Body of pancreas (tissue), 4 donors: Measurements from ENCODE around the gene APC2. TPM values are rescaled to one million over a fixed set of nuclear protein-coding genes. Genes with fewer than 3 reads are reported as not detected.
A peak's percentile ranks its signal among the peaks of the same experiment; 100 is the strongest.

Experiments used
- ATAC-seq: fragments of 150-250 bp; one replicate; pipeline ENCODE4 v1.9.1; 2016
- DNase-seq, 4 donors: peaks; one replicate each; pipeline ENCODE4 v3.0.0-alpha.2; 2019
- H3K27ac ChIP-seq, 4 donors: fragments of 200-600 bp; sonication (generic); 1 replicate in 3 of 4; 2 replicates in 1 of 4; pipeline versions ENCODE4 v1.5.1 to v1.6.1; 2016 to 2019; ENCODE audit warnings: mild to moderate bottlenecking in 1 of 4, mixed read lengths in 1 of 4, moderate library complexity in 1 of 4
- H3K27me3 ChIP-seq, 2 donors: fragments of 200-600 bp; sonication (generic); one replicate each; pipeline ENCODE4 v1.6.0; 2016; ENCODE audit warnings: mild to moderate bottlenecking in 1 of 2
- H3K36me3 ChIP-seq, 2 donors: fragments of 200-600 bp; sonication (generic); replicated peaks in 1 of 2; 2 replicates each; pipeline ENCODE4 v1.5.1; 2016; ENCODE audit warnings: low read depth in 2 of 2; ENCODE audit not compliant: insufficient read depth in 1 of 2
- H3K4me1 ChIP-seq: fragments of 200-600 bp; sonication (generic); one replicate; pipeline ENCODE4 v1.6.0; 2016
- H3K4me3 ChIP-seq, 2 donors: fragments of 200-600 bp; sonication (generic); 1 replicate in 1 of 2; 2 replicates in 1 of 2; pipeline ENCODE4 v1.5.1; 2016 to 2019
- H3K9me3 ChIP-seq, 3 donors: fragments of 200-600 bp; sonication (generic); 1 replicate in 2 of 3; 2 replicates in 1 of 3; pipeline ENCODE4 v1.5.1; 2016
- POLR2A ChIP-seq, 3 donors: fragments of 450-650 bp; IDR thresholded peaks; one replicate each; pipeline ENCODE4 v1.6.1; 2016; ENCODE audit warnings: antibody characterized with exemption in 3 of 3, mild to moderate bottlenecking in 2 of 3
- WGBS, 2 donors: methylation state at CpG; one replicate each; pipeline ENCODE4 v1.1.5; 2017; 5-methylcytosine and 5-hydroxymethylcytosine counted together
- intact Hi-C: fragments of 100-400 bp; cut with DNase I; formaldehyde crosslinking; loops from one replicate; pipeline ENCODE4 v1.15.1; 2023
- total RNA-seq, 2 donors: library from RNA; depleted of rRNA; stranded (reverse); fragments of >200 nt; gene quantifications; one replicate each; pipeline ENCODE4 v1.1.0, GENCODE V29; 2016
- TF ChIP-seq, protein P1 (sequence below), 7 experiments: fragments of 450-650 bp in 4 of 7; fragments of 200-600 bp in 3 of 7; sonication (generic) in 3 of 7; IDR thresholded peaks; one replicate each; pipeline ENCODE4 v1.5.1; 2016 to 2019; ENCODE audit warnings: antibody characterized with exemption in 7 of 7

APC2 gene
- total RNA-seq, 2 donors from 2014 or later, result 0.26 TPM; not detected in 1

DNA sequence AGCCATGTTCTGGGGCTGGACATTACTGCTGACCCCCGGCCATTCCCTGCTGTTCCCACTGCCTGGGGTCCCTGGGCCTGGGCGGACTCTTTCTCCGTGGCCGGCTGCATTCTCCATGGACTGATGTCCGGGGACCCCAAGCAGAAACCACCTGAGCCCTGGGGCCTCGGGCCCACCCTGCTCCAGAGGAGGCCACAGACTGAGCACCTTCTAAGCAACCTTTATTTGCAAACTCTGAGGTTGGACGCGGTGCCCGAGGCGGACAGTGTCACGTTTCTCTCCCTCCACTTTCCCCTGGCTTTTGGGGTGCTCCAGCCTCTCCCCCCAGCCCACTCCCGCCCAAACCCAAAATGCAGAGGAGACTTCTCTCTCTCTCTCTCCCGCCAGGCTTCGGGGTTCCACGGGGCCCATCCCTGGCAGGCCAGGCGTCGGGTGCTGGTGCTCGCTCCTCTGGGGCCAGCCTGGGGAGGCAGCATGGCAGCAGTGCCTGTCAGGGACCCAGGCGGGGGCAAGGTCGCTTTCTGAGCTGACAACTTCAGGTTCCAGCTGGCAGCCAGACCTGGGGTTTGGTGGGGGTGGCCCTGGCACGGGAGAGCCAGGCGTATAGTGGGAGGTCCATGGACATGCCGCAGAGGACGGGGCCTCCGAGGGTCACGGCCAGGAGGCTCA lies 31.4 kb downstream of the APC2 start:
- H3K4me3 ChIP-seq, result no peak overlapping the region
- H3K36me3 ChIP-seq, result no peaks in the 10 kb centered on the region
- DNase-seq (peak in 1 of 4 donors; percentile 7), ATAC-seq (no peak)
- H3K4me1 ChIP-seq, result peaks cover 15% of the 10 kb centered on the region
- no peaks in the 10 kb centered on the region for H3K9me3 ChIP-seq
- no peaks in the 10 kb centered on the region for H3K27me3 ChIP-seq
- intact Hi-C loops, result no loop called here
- 78 to 85% methylated on average over 14 to 24 of the region's 26 CpGs for WGBS, 2 donors
- TF ChIP-seq POLR2A (IDR thresholded peaks at IDR 0.05), result no peak
- TF ChIP-seq, protein P1, sequence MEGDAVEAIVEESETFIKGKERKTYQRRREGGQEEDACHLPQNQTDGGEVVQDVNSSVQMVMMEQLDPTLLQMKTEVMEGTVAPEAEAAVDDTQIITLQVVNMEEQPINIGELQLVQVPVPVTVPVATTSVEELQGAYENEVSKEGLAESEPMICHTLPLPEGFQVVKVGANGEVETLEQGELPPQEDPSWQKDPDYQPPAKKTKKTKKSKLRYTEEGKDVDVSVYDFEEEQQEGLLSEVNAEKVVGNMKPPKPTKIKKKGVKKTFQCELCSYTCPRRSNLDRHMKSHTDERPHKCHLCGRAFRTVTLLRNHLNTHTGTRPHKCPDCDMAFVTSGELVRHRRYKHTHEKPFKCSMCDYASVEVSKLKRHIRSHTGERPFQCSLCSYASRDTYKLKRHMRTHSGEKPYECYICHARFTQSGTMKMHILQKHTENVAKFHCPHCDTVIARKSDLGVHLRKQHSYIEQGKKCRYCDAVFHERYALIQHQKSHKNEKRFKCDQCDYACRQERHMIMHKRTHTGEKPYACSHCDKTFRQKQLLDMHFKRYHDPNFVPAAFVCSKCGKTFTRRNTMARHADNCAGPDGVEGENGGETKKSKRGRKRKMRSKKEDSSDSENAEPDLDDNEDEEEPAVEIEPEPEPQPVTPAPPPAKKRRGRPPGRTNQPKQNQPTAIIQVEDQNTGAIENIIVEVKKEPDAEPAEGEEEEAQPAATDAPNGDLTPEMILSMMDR (IDR thresholded peaks at IDR 0.05), result no peak
- H3K27ac ChIP-seq, result no peak overlapping the region

DNA sequence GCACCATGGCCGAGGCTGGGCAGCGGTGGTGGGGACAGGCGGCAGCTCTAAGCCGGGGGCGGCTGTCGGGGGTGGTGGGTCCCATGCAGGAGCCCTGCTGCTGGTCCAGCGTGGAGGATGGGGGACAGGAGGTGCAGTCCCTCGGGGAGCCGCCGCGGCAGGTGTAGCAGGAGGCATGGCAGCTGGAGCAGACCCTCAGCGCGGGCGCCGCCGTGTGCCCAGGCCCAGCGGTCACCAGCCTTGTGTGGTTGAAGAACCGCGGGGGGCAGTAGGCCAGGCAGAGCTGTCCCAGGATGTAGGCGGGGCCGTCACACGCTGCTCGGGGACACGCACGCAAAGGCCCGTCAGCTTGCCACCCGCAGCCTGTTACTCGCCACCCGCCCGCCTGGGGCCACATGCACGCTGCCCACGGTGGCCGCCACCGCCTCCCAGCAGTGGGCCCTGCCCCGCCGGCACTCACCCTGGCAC lies 32.0 kb downstream of the APC2 start:
- DNase-seq, result peak in 1 of 4 donors; percentile 13
- Histone ChIP-seq H3K4me3 (no peak overlapping the region), H3K4me1 (peaks cover 15% of the 10 kb centered on the region), H3K36me3 (no peaks in the 10 kb centered on the region), H3K27ac (no peak overlapping the region), H3K27me3 (no peaks in the 10 kb centered on the region), H3K9me3 (no peaks in the 10 kb centered on the region)
- WGBS, 2 donors, result 92 to 100% methylated on average over 2 to 29 of the region's 36 CpGs
- no peak for TF ChIP-seq POLR2A (IDR thresholded peaks at IDR 0.05)
- TF ChIP-seq, protein P1 (IDR thresholded peaks at IDR 0.05), result no peak
- intact Hi-C loops, result no loop called here
- no peak for ATAC-seq

DNA sequence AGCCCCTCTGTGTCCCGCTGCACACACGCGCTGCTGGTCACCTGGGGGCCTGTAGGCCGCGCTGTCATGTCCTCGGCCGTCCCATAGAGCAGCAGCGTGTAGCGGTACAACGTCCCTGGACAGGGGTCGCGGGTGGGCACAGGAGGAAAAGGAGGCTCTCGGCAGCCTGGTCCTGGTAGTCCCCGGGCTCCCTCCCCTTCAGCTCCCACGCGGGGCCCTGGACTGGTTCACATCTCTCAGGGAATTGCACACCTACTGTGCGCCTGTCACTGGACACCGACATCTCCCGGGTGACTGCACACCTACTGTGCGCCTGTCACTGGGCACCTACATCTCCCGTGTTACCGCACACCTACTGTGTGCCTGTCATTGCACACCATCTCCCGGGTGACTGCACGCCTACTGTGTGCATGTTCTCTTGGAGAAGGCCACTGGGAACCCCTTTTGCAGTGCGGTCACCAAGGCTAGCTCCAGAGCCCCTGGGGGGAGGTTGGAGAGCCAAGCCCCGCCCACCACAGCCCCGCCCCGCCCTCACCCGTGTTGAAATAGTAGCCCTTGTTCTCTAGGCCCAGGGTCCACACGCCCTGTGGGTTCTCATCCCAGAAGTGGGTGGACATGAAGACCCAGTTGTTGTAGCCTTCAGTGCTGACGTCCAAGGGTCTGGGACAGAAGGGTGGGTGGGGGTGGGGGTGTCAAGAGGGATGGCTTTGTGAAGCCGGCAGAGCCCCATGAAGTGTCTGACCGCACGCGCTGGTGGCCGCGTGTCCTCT lies 32.6 kb downstream of the APC2 start:
- intact Hi-C loops, result no loop called here

DNA sequence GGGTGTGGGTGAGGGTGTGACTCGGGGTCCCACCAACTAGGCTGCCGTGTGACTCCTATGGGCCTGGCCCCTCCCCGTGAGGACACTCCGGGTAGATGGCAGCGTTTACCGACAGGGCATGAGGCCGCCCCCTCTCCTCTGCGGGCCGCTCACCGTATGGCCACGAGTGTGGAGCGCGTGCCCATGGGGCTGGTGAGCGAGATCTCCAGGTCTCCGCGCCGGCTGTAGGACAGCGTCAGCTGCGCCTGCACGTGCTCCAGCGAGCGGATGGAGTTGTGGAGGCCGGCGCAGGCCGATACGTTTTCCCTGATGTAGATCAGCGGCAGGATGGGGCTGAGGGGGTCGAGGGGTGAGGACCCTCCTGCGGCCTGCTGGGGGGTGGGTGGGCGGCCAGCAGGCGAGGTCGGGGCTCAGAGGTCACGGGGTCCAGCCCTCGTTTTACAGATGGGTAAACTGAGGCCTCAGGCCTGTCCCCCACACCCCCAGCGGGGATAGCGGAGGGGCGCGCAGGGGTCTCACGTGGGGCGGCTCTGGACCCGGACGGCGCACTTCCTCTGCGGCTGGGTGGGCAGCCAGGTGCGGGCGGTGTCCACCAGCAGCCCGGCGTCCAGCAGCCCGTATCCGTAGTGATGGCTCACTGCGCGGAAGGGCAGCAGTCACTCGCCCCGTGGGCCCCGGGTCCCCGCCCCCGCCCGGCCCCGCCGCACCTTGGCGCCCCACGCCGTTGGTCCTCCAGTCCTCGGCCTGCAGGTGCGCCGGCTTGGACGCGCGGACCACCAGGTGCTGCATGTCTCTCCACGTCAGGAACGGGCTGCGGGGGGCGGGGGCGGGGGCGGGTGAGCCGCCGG lies 33.4 kb downstream of the APC2 start:
- intact Hi-C loops, result no loop called here
- Histone ChIP-seq H3K27me3 (no peaks in the 10 kb centered on the region), H3K27ac (no peak overlapping the region), H3K9me3 (no peaks in the 10 kb centered on the region), H3K4me3 (no peak overlapping the region), H3K4me1 (peaks cover 8% of the 10 kb centered on the region), H3K36me3 (no peaks in the 10 kb centered on the region)
- DNase-seq (no peak), ATAC-seq (no peak)
- TF ChIP-seq POLR2A (IDR thresholded peaks at IDR 0.05), result no peak
- TF ChIP-seq, protein P1 (IDR thresholded peaks at IDR 0.05), result no peak
- WGBS, 2 donors, result 90 to 100% methylated on average over 3 to 64 of the region's 77 CpGs

More for the DNA sequence above, 32.6 kb downstream of the APC2 start:
- no peaks in the 10 kb centered on the region for H3K36me3 ChIP-seq
- peaks cover 15% of the 10 kb centered on the region for H3K4me1 ChIP-seq
- ATAC-seq, result no peak
- TF ChIP-seq POLR2A (IDR thresholded peaks at IDR 0.05), result no peak
- TF ChIP-seq, protein P1 (IDR thresholded peaks at IDR 0.05), result no peak
- H3K27ac ChIP-seq, result no peak overlapping the region
- no peaks in the 10 kb centered on the region for H3K27me3 ChIP-seq
- no peak overlapping the region for H3K4me3 ChIP-seq
- WGBS, 2 donors, result 76 to 82% methylated on average over 11 to 33 of the region's 37 CpGs
- no peak for DNase-seq
- H3K9me3 ChIP-seq, result no peaks in the 10 kb centered on the region
